LNCaP clone FGC (cell line): ENCODE results near the gene HES6.

ENCODE experiments used
- DNase-seq: peaks from one replicate; pipeline ENCODE4 v3.0.0-alpha.2; 2011; ENCODE audit warnings: low read depth
- H3K4me3 ChIP-seq: 2 replicates; pipeline ENCODE4 v1.5.1; 2011; ENCODE audit warnings: mild to moderate bottlenecking, low read depth, low read length, control low read depth
- TF ChIP-seq, protein P1 (sequence below): IDR thresholded peaks from 2 replicates; pipeline ENCODE4 v1.5.1; 2012; ENCODE audit warnings: mild to moderate bottlenecking; ENCODE audit not compliant: control insufficient read depth, insufficient read depth; ENCODE audit errors: extremely low read depth

Gene HES6

DNA sequence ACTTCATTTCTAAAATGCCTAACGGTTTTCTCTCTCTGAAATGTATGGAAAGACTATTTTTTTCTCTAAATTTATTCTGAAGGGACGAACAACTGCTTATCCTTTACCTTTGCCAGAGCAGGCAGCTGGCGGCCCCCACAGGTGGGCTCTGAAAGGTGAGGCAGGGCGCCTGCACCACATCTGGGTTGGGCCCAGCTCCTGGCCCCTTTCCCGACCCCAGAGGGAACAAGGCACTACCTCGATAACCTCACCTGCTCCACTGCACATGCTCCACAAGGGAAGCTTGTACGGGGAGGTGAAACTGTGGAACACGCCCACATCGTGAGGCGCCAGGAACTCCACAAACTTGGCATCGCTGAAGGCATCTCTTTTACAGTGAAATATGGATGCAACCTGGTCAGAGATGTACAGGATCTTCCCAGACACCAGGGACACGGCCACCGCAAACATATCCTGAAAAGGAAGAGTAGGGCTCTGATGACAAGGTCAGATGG is 31.3 kb upstream of the HES6 start:
- TF ChIP-seq, protein P1, sequence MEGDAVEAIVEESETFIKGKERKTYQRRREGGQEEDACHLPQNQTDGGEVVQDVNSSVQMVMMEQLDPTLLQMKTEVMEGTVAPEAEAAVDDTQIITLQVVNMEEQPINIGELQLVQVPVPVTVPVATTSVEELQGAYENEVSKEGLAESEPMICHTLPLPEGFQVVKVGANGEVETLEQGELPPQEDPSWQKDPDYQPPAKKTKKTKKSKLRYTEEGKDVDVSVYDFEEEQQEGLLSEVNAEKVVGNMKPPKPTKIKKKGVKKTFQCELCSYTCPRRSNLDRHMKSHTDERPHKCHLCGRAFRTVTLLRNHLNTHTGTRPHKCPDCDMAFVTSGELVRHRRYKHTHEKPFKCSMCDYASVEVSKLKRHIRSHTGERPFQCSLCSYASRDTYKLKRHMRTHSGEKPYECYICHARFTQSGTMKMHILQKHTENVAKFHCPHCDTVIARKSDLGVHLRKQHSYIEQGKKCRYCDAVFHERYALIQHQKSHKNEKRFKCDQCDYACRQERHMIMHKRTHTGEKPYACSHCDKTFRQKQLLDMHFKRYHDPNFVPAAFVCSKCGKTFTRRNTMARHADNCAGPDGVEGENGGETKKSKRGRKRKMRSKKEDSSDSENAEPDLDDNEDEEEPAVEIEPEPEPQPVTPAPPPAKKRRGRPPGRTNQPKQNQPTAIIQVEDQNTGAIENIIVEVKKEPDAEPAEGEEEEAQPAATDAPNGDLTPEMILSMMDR: no peak
- no peak overlapping the region for H3K4me3 ChIP-seq
- no peak for DNase-seq

DNA sequence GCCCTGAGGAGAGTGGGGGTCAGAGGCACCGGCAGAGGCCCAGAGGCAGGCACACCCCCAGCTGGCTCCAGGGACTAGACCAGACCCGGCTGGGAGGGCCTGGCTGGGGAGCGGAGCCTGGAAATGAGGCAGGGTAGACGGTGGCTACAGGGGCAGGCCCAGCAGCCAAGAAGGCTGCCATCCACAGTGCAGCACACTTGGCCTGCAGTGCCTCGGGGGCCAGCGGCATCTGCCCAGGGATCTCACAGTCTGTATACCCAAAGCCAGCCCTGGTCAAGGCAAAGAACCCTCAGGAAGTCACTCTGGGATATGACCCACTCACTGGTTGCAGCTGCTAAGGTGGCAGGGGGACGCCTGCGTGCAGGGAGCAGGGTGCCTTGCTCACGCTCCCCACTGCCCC is 30.8 kb upstream of the HES6 start:
- H3K4me3 ChIP-seq: no peak overlapping the region
- TF ChIP-seq, protein P1: no peak
- no peak for DNase-seq

DNA sequence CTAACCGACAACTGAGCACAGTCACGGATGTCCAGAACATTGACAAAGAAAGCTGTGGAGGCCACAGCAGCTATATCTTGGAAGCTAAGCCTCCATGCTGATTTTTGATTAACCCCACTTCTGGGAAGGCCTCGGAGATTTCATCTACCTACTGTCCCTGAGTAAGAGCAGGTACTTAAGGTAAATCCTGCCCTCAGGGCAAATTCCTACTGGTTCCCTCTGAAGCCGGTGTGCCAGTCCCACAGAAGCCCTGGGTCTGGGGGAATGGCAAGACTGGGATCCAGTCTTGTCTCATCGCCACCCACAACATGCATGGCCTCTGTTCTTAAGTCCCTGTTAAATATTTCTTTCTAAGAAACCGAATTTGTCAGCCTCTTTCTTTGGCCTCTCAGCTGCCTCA is 29.9 kb upstream of the HES6 start:
- no peak overlapping the region for H3K4me3 ChIP-seq
- DNase-seq: no peak
- TF ChIP-seq, protein P1: no peak

DNA sequence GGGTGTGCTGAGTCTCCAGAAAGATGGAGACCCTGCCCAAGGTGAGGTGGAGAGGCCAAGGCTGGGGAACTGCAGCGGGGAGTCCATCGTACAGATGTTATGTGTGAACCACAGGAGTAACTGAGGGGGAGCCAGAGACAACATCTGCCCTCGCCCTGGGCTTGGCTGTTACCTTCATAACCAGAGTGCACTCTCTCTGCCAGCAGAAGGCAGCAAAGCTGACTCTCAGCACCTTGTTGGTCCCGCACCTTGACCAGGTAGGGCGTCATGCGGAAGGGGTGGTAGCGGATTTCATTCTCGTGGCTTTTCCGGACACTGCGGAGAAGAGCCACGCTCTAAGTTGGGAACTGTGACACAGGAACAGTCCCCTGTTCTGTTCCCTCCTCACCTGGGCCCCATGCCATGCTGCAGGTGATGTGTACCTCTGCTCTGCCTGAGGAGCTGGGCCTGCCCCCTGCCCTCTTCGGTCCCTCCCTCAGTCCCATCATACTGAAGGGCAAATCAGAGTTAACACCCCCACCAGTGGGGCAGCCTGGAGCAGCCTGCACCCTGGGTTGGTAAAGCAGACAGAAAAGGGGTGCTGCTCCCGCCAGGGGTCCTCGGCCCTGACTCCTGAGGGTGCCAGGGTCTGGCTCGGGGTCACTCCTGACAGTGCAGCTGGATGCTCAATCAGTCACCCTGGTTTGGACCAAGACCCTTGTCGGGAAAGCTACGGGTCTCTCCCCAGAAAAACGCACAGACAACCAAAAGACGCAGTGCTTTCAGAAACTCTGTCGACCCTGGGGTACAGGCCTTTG is 28.2 kb upstream of the HES6 start:
- no peak for DNase-seq
- TF ChIP-seq, protein P1: no peak
- H3K4me3 ChIP-seq: no peak overlapping the region

DNA sequence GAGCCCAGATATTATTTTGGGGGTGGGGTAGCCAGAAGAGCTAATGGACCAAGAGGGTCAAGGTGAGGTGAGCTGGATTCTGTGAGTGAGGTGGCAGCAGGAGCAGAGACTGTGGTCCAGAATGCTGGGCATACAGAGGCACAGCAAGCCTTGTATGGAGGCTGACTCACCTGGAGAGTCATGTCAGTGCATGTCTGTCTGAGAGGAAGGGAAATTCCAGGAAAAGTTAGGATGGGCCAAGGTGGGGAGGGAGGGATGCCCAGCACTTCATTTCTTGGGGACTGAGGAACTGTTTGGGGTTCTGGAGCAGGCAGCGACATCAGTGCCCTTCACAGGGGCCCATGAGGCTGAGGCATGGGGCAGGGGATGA is 27.5 kb upstream of the HES6 start:
- TF ChIP-seq, protein P1: no peak
- H3K4me3 ChIP-seq: no peak overlapping the region
- no peak for DNase-seq

DNA sequence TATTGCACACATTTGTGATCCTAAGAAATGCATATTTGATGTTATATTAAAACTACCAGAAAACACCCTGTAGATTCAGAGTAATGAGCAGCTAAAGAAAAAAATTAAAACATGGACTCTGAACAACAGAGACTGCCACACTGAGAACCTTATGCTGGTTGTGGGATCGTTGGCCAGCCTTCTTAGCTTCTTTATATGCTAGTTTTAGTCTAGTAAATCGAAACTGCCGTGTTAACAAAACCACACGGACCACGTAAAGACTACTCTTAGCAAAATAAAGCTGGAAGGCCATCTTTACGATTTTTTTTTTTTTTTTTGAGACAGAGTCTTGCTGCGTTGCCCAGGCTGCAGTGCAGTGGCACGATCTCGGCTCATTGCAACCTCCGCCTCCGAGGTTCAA is 25.8 kb upstream of the HES6 start:
- DNase-seq: no peak
- TF ChIP-seq, protein P1: no peak
- H3K4me3 ChIP-seq: no peak overlapping the region

DNA sequence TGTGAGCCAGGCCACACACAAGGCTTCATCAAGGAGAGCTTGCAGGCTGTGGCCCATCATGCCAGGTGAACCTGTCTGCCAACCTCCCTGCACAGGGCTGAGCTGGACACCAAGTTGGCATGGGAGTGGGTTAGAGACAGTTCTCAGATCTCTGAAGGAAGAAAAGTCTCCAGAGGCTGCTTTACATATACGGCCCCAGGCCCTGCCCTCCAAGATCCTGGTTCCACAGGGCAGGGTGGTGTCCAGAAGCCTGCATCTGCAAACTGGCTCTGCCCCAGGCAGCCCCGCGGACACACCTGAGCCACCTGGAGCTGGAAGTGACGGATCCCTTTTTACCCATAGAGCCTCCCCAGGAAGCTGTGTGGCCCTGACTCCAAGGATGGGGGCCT is 24.2 kb upstream of the HES6 start:
- DNase-seq: no peak
- no peak overlapping the region for H3K4me3 ChIP-seq
- TF ChIP-seq, protein P1: no peak
